ENCODE data around the gene BCL6. TPM values are rescaled to one million over a fixed set of nuclear protein-coding genes. Genes with fewer than 3 reads are reported as not detected.

Gene BCL6
- total RNA-seq, 4 donors from 2014 or later = 7.4 to 79.2 (median 25.7) TPM

DNA sequence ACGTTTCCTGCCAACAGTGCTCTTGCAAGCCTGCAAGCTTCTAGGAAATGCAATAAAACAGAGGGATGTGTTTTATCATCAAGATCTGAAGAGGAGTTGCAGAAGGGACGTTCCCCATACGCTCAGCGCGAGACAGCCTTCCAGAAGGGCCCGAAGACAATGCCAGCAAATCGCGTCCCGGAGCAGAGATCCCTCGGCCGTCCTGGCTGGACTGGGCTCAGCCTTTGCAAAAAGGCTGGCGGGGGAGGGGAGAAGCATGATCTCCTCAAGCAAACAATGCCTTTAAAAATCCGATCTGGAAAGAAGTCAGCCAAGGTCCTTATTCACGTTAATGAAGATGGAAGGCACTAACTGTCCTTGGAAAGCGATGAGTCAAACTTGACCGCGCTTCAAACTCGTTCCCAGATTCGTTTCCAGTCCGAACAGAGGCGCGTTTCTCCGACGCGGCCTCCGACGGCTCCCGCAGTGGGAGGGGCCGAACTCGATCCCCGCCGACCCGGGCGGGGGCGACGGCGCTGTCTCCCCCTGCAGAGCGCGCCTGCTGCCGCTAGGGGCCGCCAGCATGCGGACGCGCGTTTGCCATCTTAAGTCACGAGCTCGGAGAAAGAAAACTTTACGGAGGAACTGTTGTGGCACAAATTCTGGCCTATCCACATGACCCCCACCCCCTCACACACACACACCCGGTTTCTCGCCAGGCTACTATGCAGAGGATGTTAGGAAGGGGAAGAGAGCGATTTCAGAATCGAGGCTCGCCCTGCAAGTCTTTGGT lies 5.5 kb downstream of the BCL6 start:
- Histone ChIP-seq H3K27ac (peak overlapping the region; percentile 78 to 98 (median 90)), H3K9me3 (no peaks in the 10 kb centered on the region), H3K36me3 (no peaks in the 10 kb centered on the region), H3K4me1 (peaks cover 0 to 19% (median 10%) of the 10 kb centered on the region in 4 donors), H3K4me3 (peak overlapping the region; percentile 52 to 68 (median 58)), H3K27me3 (no peaks in the 10 kb centered on the region)
- DNase-seq = peak; percentile 70 to 90 (median 86)
- TF ChIP-seq CTCF (IDR thresholded peaks at IDR 0.05) (peak; percentile 96 to 99 (median 97)), POLR2A (IDR thresholded peaks at IDR 0.05) (peak in 1 of 2 donors; percentile 36)

GRCh38 chr3:187739094-187739560 lies 6.1 kb downstream of the BCL6 start:
- Histone ChIP-seq H3K4me3 (peak overlapping the region; percentile 52 to 68 (median 58)), H3K27ac (peak overlapping the region; percentile 78 to 98 (median 90)), H3K9me3 (no peaks in the 10 kb centered on the region), H3K4me1 (peaks cover 0 to 19% (median 10%) of the 10 kb centered on the region in 4 donors), H3K36me3 (no peaks in the 10 kb centered on the region), H3K27me3 (no peaks in the 10 kb centered on the region)
- peak in 2 of 3 donors; percentile 35 to 70 for DNase-seq
- TF ChIP-seq POLR2A (IDR thresholded peaks at IDR 0.05) (no peak), CTCF (IDR thresholded peaks at IDR 0.05) (peak in 2 of 6 experiments; percentile 1 to 12)

DNA sequence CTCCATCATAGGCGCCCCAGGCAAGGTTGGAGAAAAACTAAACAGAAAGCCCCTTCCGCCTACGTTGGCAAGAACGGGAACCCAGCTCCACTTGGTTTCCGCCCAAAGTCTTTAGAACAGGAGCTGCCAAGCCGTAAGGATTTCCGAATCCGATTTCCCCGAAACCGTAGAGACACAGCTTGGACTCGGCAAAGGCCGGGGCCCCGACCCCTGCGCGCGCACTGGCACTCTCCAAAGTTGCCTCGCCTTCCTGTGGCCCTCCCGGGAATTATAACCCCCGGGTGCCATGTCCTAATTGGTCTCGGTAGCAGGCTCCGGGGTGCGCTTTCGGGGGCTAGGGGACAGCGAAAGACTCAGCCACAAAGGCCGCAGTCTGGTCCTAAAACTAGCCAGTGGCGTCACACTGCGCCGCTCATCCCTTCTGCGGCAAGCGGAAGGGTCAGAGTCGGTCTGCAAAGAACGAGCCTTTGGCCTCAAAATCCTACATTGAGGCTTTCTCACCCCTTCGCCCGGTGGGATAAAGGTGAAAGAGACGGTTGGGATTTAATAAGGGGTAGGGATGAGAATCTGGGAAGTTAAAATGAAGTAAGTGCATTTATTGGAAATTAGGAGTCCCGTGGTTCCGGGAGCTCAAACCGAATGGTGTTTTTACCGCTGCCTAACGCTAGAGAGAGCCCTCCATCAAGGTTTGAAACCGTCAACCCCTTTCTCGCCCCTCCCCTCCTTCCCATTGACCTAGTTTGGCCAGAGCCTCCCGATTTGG lies 6.8 kb downstream of the BCL6 start:
- Histone ChIP-seq H3K27me3 (no peaks in the 10 kb centered on the region), H3K4me1 (peaks cover 0 to 19% (median 10%) of the 10 kb centered on the region in 4 donors), H3K27ac (peak overlapping the region; percentile 78 to 98 (median 90)), H3K36me3 (peaks cover 0 to 3% (median 0%) of the 10 kb centered on the region in 3 donors), H3K4me3 (peak overlapping the region; percentile 52 to 68 (median 58)), H3K9me3 (no peaks in the 10 kb centered on the region)
- TF ChIP-seq CTCF (IDR thresholded peaks at IDR 0.05) (peak; percentile 43 to 80 (median 70)), POLR2A (IDR thresholded peaks at IDR 0.05) (no peak)
- peak; percentile 73 to 93 (median 78) for DNase-seq

- H3K4me3 ChIP-seq = peak overlapping the region; percentile 52 to 68 (median 58)
- H3K27me3 ChIP-seq = no peaks in the 10 kb centered on the region
- H3K4me1 ChIP-seq = peaks cover 0 to 19% (median 9%) of the 10 kb centered on the region in 4 donors
- no peaks in the 10 kb centered on the region for H3K9me3 ChIP-seq
- TF ChIP-seq CTCF (IDR thresholded peaks at IDR 0.05) = no peak
- TF ChIP-seq POLR2A (IDR thresholded peaks at IDR 0.05) = no peak
- no peak for DNase-seq
- H3K27ac ChIP-seq = peak overlapping the region; percentile 78 to 98 (median 90)
- H3K36me3 ChIP-seq = peaks cover 0 to 9% (median 0%) of the 10 kb centered on the region in 3 donors
These were observed 7.3 kb downstream of the BCL6 start for GRCh38 chr3:187738071-187738330.

- peak; percentile 44 to 82 (median 80) for DNase-seq
- Histone ChIP-seq H3K36me3 (peaks cover 0 to 13% (median 0%) of the 10 kb centered on the region in 3 donors), H3K27me3 (no peaks in the 10 kb centered on the region), H3K27ac (peak overlapping the region; percentile 78 to 98 (median 90)), H3K4me1 (peaks cover 0 to 19% (median 8%) of the 10 kb centered on the region in 4 donors), H3K9me3 (no peaks in the 10 kb centered on the region), H3K4me3 (peak overlapping the region; percentile 52 to 68 (median 58))
- TF ChIP-seq POLR2A (IDR thresholded peaks at IDR 0.05) (peak in 1 of 2 donors; percentile 20), CTCF (IDR thresholded peaks at IDR 0.05) (peak in 3 of 6 experiments; percentile 18 to 39 (median 35))
These were observed 7.7 kb downstream of the BCL6 start for GRCh38 chr3:187737368-187738070.
